ENCODE measurements around the gene SLC6A2.
"Not testable (repeated sequence)": the region's sequence is repeated elsewhere in the genome, so short reads cannot be mapped to it uniquely, and the experiment has no call there.

The SLC6A2 gene

DNA sequence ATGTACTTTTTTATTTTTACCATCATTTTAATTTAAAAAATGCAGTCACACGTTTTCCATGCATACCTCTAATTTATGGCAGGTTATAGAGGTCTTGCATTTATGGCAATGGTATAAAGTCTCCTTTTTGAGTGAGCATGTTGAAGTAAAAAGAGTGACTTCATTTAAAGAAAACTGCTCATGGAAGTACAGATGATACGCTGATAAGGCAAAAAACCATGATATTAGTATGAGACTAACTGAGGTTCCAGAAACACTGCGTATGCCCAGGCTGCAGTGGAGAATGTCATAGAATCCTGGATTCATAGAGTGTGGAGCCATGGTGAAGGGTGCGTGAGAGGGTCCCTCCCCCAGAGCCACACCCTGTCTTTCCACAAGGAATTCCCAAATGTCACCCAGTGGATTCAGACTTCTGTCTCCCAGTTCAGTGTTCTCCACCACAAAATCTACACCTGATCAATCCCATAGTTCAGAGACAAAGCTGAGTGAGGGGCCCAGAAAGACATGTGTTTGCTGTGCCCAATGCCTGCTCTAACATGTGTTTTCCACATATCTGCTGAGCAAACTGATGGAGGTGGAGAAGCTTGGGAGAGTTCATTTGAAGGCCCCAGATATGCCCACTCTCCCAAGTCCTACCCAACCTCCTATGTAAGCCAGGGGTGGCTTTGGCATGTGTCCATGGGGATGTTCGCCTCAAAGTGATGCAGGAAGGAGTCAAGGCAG, 69.4 kb downstream of the SLC6A2 start:
- DNase-seq = no peak

- no peak for DNase-seq
Observed at GRCh38 chr16:55728797-55729196, 73.0 kb downstream of the SLC6A2 start.

DNA sequence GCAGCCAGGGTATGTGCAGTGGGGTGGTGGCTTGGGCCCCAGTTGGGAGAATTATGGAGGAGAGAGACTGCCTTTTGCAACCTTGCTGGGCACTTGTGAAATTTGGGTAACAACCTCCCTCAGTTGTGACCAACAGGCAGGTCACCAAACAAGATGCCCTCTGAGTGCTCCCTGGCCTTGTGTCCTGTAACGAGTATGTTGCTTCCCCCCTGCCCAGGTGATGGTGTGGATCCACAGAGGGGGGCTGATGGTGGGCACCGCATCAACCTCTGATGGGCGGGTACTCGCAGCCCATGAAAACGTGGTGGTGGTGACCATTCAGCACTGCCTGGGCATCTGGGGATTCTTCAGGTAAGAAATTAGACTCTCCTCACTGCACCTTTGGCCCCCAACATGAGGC, 74.3 kb downstream of the SLC6A2 start:
- no peak for DNase-seq

DNA sequence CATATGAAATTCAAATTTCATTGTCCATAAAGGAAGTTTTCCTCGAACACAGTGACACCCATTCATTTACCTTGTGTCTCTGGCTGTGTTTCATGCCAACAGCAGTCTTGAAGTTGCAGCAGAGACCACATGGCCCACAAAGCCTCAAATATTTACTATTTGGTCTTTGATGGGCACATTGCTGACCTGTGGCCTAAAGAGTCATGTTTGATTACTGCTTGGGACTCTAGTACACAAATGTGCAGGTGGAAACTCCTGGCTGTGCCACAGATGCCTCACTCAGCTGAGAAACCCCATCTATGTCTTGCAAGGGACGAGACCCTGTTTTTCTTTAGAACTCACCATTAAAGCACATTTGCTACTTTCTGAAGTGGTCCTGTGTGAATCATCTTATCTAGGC, 76.7 kb downstream of the SLC6A2 start:
- no peak for DNase-seq

DNA sequence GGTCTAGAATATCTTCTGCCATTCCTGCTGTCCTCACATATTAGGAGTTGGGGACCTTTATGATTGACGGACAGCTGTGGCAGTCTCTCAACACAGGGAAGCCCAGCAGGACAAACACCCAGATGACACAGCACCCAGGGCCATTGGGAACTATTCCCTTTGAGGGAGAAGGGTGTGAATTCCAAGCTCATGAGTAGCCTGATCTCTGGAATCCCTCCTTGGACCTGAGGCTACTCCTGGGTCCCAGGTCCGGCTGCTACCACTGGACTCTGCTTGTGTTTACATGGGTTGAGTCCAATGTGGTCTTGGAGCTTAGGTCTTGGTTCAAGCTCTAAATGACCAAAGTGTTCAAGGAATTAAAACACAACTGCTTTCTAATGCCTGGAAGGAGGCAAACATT, 78.9 kb downstream of the SLC6A2 start:
- DNase-seq = no peak

DNA sequence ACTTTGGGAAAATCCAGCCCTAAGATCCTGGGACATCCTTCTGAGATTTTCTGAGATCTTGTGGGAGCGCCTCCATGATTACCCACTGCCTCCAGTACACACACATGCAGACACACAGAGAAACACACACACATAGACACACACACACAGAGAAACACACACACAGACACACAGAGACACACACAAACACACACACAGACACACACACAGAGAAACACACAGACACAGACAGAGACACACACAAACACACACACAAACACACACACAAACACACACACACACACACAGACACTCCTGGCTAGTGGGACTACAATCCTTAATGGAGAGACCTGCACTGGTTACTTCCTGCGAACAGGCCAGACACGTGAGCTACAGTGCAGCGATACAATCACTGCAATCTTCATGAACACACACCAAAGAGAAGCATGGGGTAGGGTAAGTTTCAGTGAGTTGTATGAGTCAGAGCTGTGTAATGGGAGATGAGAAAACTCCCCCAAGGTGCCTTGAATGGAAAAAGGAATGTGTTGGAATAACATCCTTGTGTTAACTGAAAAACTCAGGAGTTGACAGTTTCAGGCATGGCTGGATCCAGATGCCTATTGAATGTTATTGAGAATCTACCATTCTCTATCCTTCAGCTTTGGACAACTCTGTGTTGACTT, 79.5 kb downstream of the SLC6A2 start:
- no peak for DNase-seq

DNA sequence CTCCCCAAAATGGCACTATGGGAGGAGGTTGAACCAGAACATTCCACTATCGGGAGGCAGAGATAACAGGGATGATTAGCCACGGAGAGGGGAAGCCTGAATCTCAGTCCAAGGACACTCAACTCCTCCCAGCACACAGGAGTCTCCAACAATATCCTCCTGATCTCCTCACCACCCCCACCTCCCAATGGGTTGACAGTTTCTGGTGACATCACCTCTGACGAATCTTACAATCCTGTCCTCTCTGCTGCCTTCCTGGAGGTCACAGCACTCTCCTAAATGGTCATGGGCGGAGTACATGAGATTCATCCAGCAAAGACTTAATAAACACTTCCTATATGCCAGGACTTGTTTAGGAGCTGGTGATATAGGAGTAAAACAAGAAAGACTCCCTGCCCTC, 80.9 kb downstream of the SLC6A2 start:
- DNase-seq = no peak

DNA sequence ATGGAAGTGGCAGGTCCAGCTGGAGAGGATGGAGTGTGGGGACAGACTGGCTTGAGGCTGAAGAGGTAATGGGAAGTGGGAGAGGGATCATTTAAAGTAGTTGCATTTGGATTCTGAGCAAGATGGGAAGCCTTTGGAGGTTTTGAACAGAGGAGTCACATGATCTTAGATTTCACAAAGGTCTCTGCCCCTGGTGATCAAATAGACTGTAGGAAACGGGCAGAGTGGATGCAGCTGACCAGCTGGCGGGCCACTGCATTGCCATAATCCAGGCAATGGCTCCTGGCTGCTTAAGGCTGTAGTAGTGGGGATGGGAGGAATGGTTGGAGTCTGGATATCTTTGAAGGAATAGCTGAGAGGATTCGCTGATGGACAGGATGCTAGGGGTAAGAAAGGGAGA, 81.5 kb downstream of the SLC6A2 start:
- DNase-seq = no peak

DNA sequence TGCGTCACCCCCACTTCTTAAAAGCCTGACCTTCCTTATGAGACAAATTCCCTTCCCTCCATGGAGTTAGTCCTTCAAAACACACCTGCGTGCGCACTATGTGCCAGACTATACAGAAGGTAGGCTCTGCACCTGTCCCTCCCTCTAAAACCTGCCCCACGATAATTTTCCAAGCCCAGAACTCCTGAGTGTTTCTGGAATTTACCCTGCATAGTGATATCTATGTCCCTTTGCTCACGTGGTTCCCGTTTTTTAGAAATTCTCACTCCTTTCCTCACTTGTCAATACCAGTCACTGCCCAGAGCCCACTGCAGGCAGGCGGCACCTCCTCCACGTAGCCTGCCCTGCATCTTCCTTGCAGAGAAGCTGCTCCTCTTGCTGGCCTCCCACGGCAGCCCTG, 82.2 kb downstream of the SLC6A2 start:
- DNase-seq = no peak

DNA sequence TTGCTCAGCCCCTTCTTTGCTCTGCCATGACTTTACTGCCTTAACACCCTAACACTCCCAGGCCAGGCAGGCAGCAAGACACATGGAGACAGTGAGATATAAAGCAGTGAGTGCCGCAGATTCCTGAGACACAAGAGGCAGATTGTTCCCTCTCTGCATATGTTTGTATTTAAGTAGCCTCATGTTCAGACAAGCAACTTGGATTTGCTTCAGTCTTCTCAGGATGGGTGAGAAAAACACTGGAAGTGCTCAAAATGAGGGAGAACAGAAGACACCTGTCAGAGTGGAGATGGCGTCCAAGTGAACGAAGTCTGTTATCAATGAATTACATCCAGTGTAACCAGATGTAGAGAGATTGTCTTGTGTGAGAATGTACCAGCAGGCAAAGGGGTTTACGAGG, 90.3 kb downstream of the SLC6A2 start:
- DNase-seq = no peak

- DNase-seq = no peak
Observed at GRCh38 chr16:55747785-55748184, 92.0 kb downstream of the SLC6A2 start.

DNA sequence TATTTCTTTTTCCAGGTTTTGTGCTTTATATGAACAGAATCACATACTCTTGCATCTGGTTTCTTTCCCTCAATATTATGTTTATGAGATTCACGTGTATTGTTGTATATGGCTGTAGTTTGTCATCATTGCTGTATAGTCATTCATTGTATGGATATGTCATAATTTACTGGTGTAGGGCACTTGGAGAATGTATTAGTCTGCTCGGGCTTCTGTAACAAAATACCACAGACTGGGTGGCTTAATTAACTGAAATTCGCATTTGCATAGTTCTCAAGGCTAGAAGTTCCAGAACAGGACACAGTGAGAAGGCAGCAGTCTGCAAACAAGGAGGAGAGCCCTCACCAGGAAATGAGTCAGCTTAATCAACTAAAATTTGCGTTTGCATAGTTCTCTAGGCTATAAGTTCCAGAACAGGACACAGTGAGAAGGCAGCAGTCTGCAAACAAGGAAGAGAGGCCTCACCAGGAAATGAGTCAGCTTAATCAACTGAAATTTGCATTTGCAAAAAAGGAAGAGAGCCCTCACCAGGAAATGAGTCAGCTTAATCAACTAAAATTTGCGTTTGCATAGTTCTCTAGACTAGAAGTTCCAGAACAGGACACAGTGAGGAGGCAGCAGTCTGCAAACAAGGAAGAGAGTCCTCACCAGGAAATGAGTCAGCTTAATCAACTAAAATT, 96.8 kb downstream of the SLC6A2 start:
- DNase-seq = not testable (repeated sequence)

- DNase-seq = not testable (repeated sequence)
Observed at GRCh38 chr16:55753145-55753631, 97.4 kb downstream of the SLC6A2 start.
